Measurements from ENCODE around the gene SLC4A1AP. TPM values are rescaled to one million over a fixed set of nuclear protein-coding genes. Genes with fewer than 3 reads are reported as not detected.
"Not testable (repeated sequence)": the region's sequence is repeated elsewhere in the genome, so short reads cannot be mapped to it uniquely, and the experiment has no call there.

SLC4A1AP gene
- total RNA-seq, 4 donors from 2014 or later, result 15.4 to 27.0 (median 24.1) TPM

GRCh38 chr2:27624943-27625342 is 38.7 kb upstream of the SLC4A1AP start:
- no peak for DNase-seq
- H3K9me3 ChIP-seq, result no peaks in the 10 kb centered on the region
- H3K4me1 ChIP-seq, result peaks cover 7 to 33% (median 16%) of the 10 kb centered on the region in 3 donors
- no peaks in the 10 kb centered on the region for H3K27me3 ChIP-seq
- no peak for TF ChIP-seq POLR2A (IDR thresholded peaks at IDR 0.05)
- TF ChIP-seq, protein P1, sequence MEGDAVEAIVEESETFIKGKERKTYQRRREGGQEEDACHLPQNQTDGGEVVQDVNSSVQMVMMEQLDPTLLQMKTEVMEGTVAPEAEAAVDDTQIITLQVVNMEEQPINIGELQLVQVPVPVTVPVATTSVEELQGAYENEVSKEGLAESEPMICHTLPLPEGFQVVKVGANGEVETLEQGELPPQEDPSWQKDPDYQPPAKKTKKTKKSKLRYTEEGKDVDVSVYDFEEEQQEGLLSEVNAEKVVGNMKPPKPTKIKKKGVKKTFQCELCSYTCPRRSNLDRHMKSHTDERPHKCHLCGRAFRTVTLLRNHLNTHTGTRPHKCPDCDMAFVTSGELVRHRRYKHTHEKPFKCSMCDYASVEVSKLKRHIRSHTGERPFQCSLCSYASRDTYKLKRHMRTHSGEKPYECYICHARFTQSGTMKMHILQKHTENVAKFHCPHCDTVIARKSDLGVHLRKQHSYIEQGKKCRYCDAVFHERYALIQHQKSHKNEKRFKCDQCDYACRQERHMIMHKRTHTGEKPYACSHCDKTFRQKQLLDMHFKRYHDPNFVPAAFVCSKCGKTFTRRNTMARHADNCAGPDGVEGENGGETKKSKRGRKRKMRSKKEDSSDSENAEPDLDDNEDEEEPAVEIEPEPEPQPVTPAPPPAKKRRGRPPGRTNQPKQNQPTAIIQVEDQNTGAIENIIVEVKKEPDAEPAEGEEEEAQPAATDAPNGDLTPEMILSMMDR (IDR thresholded peaks at IDR 0.05), result no peak
- H3K27ac ChIP-seq, result no peak overlapping the region
- no peak overlapping the region for H3K4me3 ChIP-seq
- intact Hi-C loops (cut with DNase I), result no loop called here
- peaks cover 4 to 46% (median 10%) of the 10 kb centered on the region in 3 donors for H3K36me3 ChIP-seq

- WGBS, 2 donors, result 60 to 64% methylated on average over 1 of the region's 1 CpG
- intact Hi-C loops (cut with DNase I); H3K27me3 ChIP-seq; H3K4me3 ChIP-seq; H3K9me3 ChIP-seq; DNase-seq: not testable (repeated sequence)
- peaks cover 2 to 43% (median 10%) of the 10 kb centered on the region in 3 donors for H3K36me3 ChIP-seq
- H3K27ac ChIP-seq, result peak overlapping the region in 2 of 4 donors; percentile 91
- H3K4me1 ChIP-seq, result peaks cover 7 to 41% (median 22%) of the 10 kb centered on the region in 3 donors
Measured at GRCh38 chr2:27626323-27626722, 37.4 kb upstream of the SLC4A1AP start.

DNA sequence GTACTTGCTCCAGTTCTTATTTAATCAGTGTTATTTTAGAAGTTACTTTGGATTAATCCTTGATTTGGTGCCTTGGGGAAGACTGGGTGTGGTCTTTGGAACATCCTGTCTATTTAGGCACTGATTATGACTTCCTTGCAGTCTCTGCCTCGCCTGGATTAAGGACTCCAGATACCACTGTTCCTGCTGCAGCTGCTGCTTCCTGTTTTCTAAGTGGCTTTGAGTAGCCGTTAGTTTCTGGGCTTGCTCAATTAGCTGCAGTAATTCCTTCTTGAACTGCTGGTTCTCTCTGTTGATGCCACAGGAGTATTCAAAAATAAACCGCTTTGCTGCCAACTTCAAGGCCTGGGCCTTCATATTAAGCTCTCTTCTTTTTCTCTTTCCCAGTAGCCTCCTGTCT is 36.8 kb upstream of the SLC4A1AP start:
- peak overlapping the region in 3 of 4 donors; percentile 88 to 91 (median 91) for H3K27ac ChIP-seq
- H3K9me3 ChIP-seq; H3K4me3 ChIP-seq; DNase-seq; H3K27me3 ChIP-seq; intact Hi-C loops (cut with DNase I): not testable (repeated sequence)
- 30 to 37% methylated on average over 3 of the region's 3 CpGs for WGBS, 2 donors
- H3K36me3 ChIP-seq, result peaks cover 0 to 43% (median 7%) of the 10 kb centered on the region in 3 donors
- H3K4me1 ChIP-seq, result peaks cover 7 to 41% (median 22%) of the 10 kb centered on the region in 3 donors

GRCh38 chr2:27627963-27628766 is 35.5 kb upstream of the SLC4A1AP start:
- Histone ChIP-seq H3K27me3 (no peaks in the 10 kb centered on the region), H3K4me3 (peak overlapping the region; percentile 60 to 85 (median 73)), H3K36me3 (peaks cover 0 to 43% (median 7%) of the 10 kb centered on the region in 3 donors), H3K4me1 (peaks cover 7 to 41% (median 22%) of the 10 kb centered on the region in 3 donors), H3K27ac (peak overlapping the region; percentile 84 to 91 (median 90)), H3K9me3 (no peaks in the 10 kb centered on the region)
- TF ChIP-seq POLR2A (IDR thresholded peaks at IDR 0.05), result peak in 1 of 4 donors; percentile 17
- TF ChIP-seq, protein P1 (IDR thresholded peaks at IDR 0.05), result no peak
- 2 to 8% methylated on average over 4 to 5 of the region's 21 CpGs for WGBS, 2 donors
- intact Hi-C loops (cut with DNase I), result no loop called here
- no peak for DNase-seq

DNA sequence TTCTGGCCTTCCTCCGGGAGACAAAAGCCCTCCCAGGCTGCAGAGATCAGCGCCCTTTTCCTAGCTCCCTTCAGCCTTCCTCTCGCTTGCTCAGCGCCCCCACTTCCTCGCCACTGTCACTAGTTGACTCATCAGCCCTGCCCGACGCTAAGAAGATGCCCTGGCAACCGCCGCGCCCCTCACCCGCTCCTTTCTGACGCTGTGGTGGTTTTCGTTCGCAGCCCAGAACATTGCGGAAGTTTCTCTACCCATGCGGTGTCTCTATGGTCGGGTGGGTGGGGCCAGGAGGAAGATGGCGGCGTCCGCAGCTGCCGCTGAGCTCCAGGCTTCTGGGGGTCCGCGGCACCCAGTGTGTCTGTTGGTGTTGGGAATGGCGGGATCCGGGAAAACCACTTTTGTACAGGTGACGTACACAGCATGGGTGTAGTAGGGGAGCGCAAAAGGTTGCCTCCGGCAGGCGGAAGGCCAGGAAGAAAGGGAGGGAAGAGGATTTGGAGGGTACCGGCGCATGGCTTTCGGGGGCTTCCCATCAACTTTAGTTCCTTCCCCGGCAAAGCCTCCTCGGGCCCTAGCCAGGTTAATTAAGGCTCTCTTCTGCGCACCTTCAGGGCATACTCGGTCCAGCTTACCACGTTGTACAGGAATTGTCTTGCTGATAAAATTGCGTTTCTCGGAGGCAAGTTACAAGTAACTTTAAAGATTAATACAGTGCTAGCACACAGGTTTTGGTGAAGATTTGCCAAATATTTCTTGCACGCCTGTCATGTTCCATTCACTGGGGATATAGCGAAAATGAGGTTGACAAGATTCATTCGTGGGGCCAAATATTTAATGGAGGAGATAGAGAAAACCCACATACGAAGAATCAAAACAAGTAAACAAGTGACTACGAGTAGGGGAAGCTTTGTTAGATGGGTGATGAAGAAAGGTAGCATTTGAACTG is 34.7 kb upstream of the SLC4A1AP start, which contains the start of the genes CCDC121 and GPN1:
TSS of gene CCDC121 (minus strand) at position 246 of the 943 bp plus-strand sequence. CDS start 1,213 bp downstream, outside the sequence.
TSS of gene GPN1 (plus strand) at position 284 of the 943 bp plus-strand sequence. CDS start at position 293, 9 bp downstream.
- Histone ChIP-seq H3K4me1 (peaks cover 7 to 41% (median 22%) of the 10 kb centered on the region in 3 donors), H3K4me3 (peak within 1 kb of the TSS; percentile 60 to 85 (median 73)), H3K27me3 (no peaks in the 10 kb centered on the region), H3K27ac (peak within 1 kb of the TSS; percentile 84 to 91 (median 90)), H3K36me3 (peaks cover 0 to 43% (median 11%) of the 10 kb centered on the region in 3 donors), H3K9me3 (no peaks in the 10 kb centered on the region)
- DNase-seq, result peak; percentile 70
- 0 to 4% methylated on average over 10 to 25 of the region's 44 CpGs for WGBS, 2 donors
- TF ChIP-seq, protein P1 (IDR thresholded peaks at IDR 0.05), result no peak
- TF ChIP-seq POLR2A (IDR thresholded peaks at IDR 0.05), result peak in 3 of 4 donors; percentile 29 to 68 (median 62)
- intact Hi-C loops (cut with DNase I), result no loop called here

GRCh38 chr2:27630257-27630656 is 33.4 kb upstream of the SLC4A1AP start:
- WGBS, 2 donors, result 92 to 100% methylated on average over 2 of the region's 2 CpGs
- H3K27me3 ChIP-seq; intact Hi-C loops (cut with DNase I); H3K27ac ChIP-seq; H3K9me3 ChIP-seq; DNase-seq: not testable (repeated sequence)
- H3K4me3 ChIP-seq, result peak overlapping the region in 1 of 4 donors; percentile 85
- peaks cover 7 to 41% (median 22%) of the 10 kb centered on the region in 3 donors for H3K4me1 ChIP-seq
- H3K36me3 ChIP-seq, result peaks cover 0 to 49% (median 19%) of the 10 kb centered on the region in 3 donors

Data from esophagus squamous epithelium (tissue), 5 donors.